ENCODE results near the gene ANKZF1.
"Not testable (repeated sequence)": the region's sequence is repeated elsewhere in the genome, so short reads cannot be mapped to it uniquely, and the experiment has no call there.

ANKZF1 gene, protein sequence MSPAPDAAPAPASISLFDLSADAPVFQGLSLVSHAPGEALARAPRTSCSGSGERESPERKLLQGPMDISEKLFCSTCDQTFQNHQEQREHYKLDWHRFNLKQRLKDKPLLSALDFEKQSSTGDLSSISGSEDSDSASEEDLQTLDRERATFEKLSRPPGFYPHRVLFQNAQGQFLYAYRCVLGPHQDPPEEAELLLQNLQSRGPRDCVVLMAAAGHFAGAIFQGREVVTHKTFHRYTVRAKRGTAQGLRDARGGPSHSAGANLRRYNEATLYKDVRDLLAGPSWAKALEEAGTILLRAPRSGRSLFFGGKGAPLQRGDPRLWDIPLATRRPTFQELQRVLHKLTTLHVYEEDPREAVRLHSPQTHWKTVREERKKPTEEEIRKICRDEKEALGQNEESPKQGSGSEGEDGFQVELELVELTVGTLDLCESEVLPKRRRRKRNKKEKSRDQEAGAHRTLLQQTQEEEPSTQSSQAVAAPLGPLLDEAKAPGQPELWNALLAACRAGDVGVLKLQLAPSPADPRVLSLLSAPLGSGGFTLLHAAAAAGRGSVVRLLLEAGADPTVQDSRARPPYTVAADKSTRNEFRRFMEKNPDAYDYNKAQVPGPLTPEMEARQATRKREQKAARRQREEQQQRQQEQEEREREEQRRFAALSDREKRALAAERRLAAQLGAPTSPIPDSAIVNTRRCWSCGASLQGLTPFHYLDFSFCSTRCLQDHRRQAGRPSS

DNA sequence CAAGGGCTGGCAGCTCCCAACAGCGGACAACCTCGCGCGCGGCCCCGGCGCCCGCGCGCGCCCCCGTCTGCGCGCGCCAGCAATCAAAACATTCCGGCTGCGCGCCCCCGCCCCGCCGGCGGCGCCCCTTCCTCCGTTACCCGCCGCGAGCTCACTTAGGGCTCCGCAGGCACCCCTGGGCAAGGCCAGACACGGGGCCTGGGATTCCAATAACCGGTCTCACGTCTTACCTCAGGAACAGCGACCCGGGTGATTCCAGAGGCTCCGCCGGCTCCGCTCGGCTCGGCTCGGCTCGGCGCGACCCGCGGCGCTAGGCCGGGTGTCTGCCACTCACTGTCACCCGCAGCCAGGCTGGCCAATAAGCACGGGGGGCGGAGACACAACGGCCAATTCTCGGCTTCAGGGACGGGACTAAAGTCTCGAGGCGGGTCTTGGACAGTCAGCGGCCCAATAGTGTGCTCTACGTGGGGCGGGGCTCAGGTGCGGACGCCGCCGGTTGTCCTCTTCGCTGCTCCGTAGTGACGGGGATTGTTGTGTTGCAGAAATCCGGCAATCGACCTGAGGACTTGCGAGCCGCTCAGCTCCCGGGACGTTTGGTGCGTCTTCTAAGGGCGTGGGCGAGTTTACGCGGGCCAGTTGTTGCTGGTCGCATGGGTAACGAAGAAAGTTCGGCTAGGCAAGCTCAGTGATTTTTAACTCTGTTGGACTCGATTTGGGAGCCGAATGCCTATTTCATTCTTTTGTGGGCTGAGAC is at the start of gene ANKZF1, which contains the start of gene ATG9A:
ANKZF1 (plus strand) TSS at position 502 of the 754 bp plus-strand sequence. CDS start 452 bp downstream, outside the sequence.
ATG9A (minus strand) TSS at position 332 of the 754 bp plus-strand sequence. CDS start 1,612 bp downstream, outside the sequence.
- TF ChIP-seq POLR2A (IDR thresholded peaks at IDR 0.05; ENCODE audit: low read depth, low read length) = peak; percentile 65
- DNase-seq (ENCODE audit: insufficient read length, low spot score) = peak; percentile 98
- peak; percentile 71 for FAIRE-seq

DNA sequence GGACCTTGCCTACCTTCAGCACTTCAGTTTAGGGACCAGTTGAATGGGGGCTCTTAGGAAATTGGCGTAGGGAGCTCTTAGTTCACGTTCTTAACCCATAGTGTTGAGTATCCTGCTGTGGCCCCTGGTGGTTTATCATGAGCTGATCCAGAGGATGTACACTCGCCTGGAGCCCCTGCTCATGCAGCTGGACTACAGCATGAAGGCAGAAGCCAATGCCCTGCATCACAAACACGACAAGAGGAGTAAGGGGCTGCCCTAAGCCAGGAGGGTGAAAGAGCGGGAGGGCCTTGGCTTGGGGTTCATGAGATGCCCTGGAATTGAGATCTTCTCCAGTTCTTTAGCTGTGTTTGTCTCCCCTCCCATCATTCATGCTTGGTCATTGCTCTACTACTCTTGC is 48.6 kb upstream of the ANKZF1 start:
- TF ChIP-seq POLR2A (IDR thresholded peaks at IDR 0.05; ENCODE audit: low read depth, low read length) = no peak
- DNase-seq (ENCODE audit: insufficient read length, low spot score) (no peak), FAIRE-seq (no peak)

DNA sequence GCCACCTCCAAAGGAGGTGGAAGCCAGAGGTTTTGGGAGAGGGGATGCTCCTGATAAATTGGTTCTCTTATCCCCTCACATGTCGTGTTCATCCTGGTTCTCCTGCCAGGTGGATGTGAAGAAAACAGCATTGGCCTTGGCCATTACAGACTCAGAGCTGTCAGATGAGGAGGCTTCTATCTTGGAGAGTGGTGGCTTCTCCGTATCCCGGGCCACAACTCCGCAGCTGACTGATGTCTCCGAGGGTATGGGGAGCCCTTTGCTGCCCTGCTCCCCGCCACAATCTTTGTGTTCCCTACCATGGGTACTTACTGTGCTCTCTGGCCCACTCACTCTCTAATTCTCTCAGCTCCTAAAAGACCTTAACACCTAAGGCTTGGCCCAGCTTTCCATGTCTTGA is 48.1 kb upstream of the ANKZF1 start:
- no peak for TF ChIP-seq POLR2A (IDR thresholded peaks at IDR 0.05; ENCODE audit: low read depth, low read length)
- FAIRE-seq (no peak), DNase-seq (ENCODE audit: insufficient read length, low spot score) (no peak)

DNA sequence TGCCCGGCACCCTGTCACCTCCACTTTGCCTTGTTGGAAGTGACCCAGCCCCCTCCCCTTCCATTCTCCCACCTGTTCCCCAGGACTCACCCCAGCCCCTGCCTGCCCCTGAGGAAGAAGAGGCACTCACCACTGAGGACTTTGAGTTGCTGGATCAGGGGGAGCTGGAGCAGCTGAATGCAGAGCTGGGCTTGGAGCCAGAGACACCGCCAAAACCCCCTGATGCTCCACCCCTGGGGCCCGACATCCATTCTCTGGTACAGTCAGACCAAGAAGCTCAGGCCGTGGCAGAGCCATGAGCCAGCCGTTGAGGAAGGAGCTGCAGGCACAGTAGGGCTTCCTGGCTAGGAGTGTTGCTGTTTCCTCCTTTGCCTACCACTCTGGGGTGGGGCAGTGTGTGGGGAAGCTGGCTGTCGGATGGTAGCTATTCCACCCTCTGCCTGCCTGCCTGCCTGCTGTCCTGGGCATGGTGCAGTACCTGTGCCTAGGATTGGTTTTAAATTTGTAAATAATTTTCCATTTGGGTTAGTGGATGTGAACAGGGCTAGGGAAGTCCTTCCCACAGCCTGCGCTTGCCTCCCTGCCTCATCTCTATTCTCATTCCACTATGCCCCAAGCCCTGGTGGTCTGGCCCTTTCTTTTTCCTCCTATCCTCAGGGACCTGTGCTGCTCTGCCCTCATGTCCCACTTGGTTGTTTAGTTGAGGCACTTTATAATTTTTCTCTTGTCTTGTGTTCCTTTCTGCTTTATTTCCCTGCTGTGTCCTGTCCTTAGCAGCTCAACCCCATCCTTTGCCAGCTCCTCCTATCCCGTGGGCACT is 47.1 kb upstream of the ANKZF1 start:
- TF ChIP-seq POLR2A (IDR thresholded peaks at IDR 0.05; ENCODE audit: low read depth, low read length) = no peak
- no peak for FAIRE-seq
- DNase-seq (ENCODE audit: insufficient read length, low spot score) = no peak

DNA sequence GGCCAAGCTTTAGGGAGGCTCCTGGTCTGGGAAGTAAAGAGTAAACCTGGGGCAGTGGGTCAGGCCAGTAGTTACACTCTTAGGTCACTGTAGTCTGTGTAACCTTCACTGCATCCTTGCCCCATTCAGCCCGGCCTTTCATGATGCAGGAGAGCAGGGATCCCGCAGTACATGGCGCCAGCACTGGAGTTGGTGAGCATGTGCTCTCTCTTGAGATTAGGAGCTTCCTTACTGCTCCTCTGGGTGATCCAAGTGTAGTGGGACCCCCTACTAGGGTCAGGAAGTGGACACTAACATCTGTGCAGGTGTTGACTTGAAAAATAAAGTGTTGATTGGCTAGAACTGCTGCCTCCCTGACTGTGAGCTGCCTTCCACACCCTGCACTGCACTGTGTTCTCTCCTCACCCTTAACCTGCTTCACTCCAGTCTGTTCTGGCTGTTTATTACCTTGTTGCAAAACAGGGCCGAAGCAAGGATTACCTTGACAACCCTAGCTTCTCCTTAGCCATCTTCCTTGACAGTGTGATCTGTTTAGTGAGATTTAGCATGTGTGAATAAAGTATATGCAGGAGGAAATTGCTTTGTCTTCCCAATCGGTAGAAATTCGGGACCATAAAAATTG is 46.3 kb upstream of the ANKZF1 start:
- DNase-seq (ENCODE audit: insufficient read length, low spot score) (no peak), FAIRE-seq (no peak)
- no peak for TF ChIP-seq POLR2A (IDR thresholded peaks at IDR 0.05; ENCODE audit: low read depth, low read length)

DNA sequence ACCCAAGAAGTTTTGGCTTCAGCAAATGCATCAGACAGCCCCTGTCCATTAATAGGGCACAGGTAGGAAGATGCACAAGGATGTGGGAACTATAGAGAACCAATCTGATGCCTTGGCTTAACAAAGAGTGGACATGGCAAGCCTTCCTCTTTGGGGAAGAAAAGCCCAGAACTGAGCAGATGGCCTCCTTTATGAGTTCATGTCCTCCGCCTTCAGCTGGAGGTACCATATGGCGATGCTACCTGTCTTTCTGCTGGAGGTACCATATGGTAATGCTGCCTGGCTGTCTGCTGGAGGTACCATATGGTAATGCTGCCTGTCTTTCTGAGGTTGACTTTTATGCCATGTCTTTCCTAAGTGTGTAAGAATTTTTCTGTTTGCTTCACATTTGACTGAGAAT is 45.5 kb upstream of the ANKZF1 start:
- no peak for TF ChIP-seq POLR2A (IDR thresholded peaks at IDR 0.05; ENCODE audit: low read depth, low read length)
- FAIRE-seq = no peak
- DNase-seq (ENCODE audit: insufficient read length, low spot score) = no peak

DNA sequence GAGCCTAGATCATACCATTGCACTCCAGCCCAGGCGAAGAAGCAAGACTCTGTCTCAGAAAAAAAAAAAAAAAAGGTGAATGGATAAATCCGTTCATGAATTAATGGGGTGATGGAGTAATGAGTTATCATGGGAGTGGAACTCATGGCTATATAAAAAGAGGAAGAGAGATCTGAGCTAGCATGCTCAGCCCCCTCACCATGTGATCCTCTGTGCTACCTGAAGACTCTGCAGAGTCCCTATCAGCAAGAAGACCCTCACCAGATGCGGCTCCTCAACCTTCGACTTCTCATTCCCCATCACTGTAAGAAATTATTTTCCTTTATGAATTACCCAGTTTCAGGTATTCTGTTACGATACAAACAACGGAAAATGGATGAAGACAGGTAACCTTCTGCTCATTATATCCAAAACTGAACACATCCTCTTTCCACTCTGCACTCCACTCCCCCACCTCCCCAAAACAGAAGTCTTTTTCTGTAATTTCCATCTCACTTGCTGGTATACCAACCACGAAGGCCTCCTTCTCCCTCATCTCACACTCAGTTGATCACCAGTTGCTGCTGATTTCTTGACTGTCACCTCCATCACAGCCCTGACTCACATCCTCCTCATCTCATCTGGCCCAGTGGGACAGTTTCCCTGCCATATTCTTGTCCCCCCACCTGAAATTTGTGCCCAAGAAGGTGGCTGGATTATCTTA is 42.7 kb upstream of the ANKZF1 start:
- FAIRE-seq (no peak), DNase-seq (ENCODE audit: insufficient read length, low spot score) (no peak)
- TF ChIP-seq POLR2A (IDR thresholded peaks at IDR 0.05; ENCODE audit: low read depth, low read length) = no peak

DNA sequence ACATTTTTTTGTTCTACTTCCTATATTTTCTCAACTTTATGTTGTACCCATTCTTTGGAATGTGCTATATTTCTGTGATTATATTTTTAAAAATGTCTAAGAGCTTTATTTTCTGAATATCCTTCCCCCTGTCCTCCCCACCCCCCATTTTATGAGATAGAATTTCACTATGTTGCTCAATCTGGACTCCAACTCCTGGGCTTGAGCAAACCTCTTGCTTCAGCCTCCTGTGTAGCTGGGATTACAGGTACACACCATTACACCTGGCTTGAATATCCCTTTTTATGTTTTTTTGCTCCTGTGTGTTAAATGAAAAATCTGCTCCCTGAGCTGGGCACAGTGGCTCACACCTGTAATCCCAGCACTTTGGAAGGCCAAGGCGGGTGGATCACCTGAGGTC is 32.2 kb upstream of the ANKZF1 start:
- FAIRE-seq (no peak), DNase-seq (ENCODE audit: insufficient read length, low spot score) (no peak)
- TF ChIP-seq POLR2A (IDR thresholded peaks at IDR 0.05; ENCODE audit: low read depth, low read length) = no peak

DNA sequence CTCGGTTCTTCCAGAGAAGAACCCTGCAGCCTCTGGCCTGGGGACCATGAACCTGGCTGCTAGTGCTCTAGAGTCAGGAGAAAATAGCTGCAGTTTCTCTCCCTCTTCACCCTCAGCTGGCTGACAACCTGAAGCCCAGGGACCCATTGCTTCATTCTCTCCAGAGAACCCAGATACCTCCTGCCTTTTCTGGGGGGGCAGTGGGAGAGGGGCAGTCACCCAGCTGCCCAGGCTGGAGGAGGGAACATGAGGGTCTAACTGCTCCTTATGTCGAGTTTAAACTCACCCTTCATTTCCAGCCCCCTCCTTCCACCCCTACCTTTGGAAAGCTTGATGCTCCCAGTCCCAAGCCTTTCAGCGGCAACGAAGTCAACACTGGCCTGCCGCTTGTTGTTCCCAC is 30.6 kb upstream of the ANKZF1 start:
- no peak for DNase-seq (ENCODE audit: insufficient read length, low spot score)
- TF ChIP-seq POLR2A (IDR thresholded peaks at IDR 0.05; ENCODE audit: low read depth, low read length) = no peak
- FAIRE-seq = no peak

DNA sequence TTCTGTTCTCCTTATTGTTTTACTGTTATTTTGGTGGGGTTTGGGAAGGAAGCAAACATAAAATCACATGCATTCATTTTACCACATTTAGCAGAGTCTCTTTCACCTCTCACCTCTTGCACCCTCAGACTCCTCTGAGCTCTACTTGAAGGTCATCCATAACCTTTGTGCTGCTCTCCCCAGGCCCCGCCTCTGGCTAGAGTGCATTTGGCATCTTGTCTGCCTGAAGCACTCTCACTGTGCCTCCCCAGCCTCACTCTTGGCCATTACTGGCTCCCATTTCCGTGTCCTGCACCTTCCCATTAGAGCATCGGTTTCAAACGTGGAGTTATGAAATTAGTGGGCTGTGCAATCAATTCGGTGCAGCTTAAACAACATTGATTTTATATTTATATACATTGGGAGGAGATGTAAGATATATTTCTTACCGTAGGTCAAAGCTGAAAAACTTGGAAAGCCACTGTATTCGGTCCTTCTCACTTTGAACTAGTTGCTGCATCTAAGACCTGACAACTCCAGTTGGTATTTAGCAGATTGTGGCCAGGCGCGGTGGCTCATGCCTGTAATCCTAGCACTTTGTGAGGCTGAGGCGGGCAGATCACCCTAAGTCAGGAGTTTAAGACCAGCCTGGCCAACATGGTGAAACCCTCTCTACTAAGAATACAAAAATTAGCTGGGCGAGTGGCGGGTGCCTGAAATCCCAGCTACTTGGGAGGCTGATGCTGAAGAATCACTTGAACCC is 30.0 kb upstream of the ANKZF1 start:
- no peak for TF ChIP-seq POLR2A (IDR thresholded peaks at IDR 0.05; ENCODE audit: low read depth, low read length)
- no peak for FAIRE-seq
- DNase-seq (ENCODE audit: insufficient read length, low spot score) = no peak

DNA sequence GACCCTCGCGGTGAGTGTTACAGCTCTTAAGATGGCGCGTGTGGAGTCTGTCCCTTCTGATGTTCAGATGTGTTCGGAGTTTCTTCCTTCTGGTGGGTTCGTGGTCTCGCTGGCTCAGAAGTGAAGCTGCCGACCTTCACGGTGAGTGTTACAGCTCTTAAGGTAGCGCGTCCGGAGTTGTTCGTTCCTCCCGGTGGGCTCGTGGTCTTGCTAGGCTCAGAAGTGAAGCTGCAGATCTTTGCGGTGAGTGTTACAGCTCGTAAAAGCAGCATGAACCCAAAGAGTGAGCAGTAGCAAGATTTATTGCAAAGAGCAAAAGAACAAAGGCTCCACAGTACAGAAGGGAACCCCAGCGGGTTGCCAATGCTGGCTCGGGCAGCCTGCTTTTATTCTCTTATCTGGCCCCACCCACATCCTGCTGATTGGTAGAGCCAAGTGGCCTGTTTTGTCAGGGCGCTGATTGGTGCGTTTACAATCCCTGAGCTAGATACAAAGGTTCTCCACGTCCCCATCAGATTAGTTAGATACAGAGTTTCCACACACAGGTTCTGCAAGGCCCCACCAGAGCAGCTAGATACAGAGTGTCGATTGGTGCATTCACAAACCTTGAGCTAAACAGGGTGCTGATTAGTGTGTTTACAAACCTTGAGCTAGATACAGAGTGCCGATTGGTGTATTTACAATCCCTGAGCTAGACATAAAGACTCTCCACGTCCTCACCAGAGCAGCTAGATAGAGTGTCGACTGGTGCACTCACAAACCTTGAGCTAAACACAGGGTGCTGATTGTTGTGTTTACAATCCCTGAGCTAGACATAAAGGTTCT is 28.9 kb upstream of the ANKZF1 start:
- not testable (repeated sequence) for DNase-seq (ENCODE audit: insufficient read length, low spot score); FAIRE-seq

DNA sequence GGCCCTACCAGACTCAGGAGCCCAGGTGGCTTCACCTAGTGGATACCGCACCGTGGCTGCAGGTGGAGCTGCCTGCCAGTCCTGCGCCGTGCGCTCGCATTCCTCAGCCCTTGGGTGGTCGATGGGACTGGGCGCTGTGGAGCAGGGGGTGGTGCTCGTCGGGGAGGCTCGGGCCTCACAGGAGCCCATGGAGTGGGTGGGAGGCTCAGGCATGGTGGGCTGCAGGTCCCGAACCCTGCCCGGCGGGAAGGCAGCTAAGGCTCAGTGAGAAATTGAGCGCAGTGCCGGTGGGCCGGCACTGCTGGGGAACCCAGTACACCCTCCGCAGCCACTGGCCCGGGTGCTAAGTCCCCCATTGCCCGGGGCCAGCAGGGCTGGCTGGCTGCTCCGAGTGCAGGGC is 28.3 kb upstream of the ANKZF1 start:
- DNase-seq (ENCODE audit: insufficient read length, low spot score); FAIRE-seq: not testable (repeated sequence)
